ENCODE data around the gene FOXA3. TPM values are rescaled to one million over a fixed set of nuclear protein-coding genes. Genes with fewer than 3 reads are reported as not detected.

The FOXA3 gene
- total and polyA plus RNA-seq, 2 donors (not counting 3 experiments of a cell fraction or from before 2014, with no cell fraction given): 0.06 TPM; not detected in 1

DNA sequence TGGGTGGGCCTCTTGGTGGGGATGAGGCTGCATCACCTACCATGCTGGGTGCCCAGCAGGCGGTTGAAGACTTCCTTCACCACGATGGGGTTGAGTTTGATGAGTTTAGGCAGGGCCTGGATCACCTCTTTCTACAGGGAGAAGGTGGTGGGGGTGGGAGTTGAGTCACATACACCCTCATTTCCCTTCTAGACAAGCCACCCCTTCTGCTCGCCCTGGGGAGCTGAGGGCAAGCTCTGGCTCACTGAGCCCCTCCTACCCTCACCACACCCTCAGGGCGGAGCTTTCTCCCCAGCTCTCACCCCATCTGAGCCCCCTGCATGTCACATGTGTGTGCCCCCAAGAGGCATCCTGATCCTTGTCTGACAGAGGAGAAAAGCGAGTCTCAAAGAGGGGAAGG, 41.4 kb upstream of the FOXA3 start:
- Histone ChIP-seq H3K4me3 (replicated peaks in 1 of 3; ENCODE audit: insufficient read depth in 1 of 3, low read depth in 1 of 3, low read length in 3 of 3) (no peak overlapping the region), H3K4me1 (ENCODE audit: control insufficient read depth, extremely low read depth, insufficient read depth, low read length) (peaks cover 11% of the 10 kb centered on the region), H3K9ac (replicated peaks; ENCODE audit: extremely low read depth, insufficient read depth, low read length) (no peak overlapping the region), H3K9me1 (replicated peaks; ENCODE audit: control insufficient read depth, extremely low read depth, insufficient read depth, low read length) (no peaks in the 10 kb centered on the region), H2AFZ (ENCODE audit: low read depth, low read length) (no peak overlapping the region), H3K4me2 (ENCODE audit: insufficient read depth, low read length) (no peak overlapping the region), H4K20me1 (replicated peaks; ENCODE audit: control insufficient read depth, extremely low read depth, insufficient read depth, low read length) (no peaks in the 10 kb centered on the region), H3K27ac (ENCODE audit: insufficient read depth, low read depth, low read length) (no peak overlapping the region), H3K9me3 (replicated peaks; ENCODE audit: control insufficient read depth, insufficient read depth, low read length) (no peaks in the 10 kb centered on the region), H3K36me3 (ENCODE audit: control insufficient read depth in 2 of 2, extremely low read depth in 1 of 2, insufficient read depth in 2 of 2, low read length in 2 of 2) (peaks cover 9 to 44% of the 10 kb centered on the region in 2 experiments), H3K27me3 (ENCODE audit: control insufficient read depth in 2 of 2, insufficient read depth in 2 of 2, low read length in 2 of 2) (no peaks in the 10 kb centered on the region), H3K79me2 (ENCODE audit: control insufficient read depth, insufficient read depth, low read length) (no peaks in the 10 kb centered on the region)
- ChIA-PET CTCF (interaction anchor here (1.1 kb wide), 1 partner anchor 24 kb away, joined by 3 read pairs; no protein-coding TSS in a partner anchor), POLR2A (interaction anchor here (0.6 kb wide), 1 partner anchor 52 kb away, joined by 3 read pairs; no protein-coding TSS in a partner anchor)
- dilution Hi-C loops (cut with MboI; ENCODE audit: extremely low pct_ligation_motif_present, low sequenced_read_pairs) (no loop called here), intact Hi-C loops (cut with micrococcal nuclease) (no loop called here)
- BruUV-seq (replicated peaks): no TSS peak
- DNase-seq (ENCODE audit: low read depth, low spot score) (no peak), FAIRE-seq (no peak)
- TF ChIP-seq MAX (IDR thresholded peaks at IDR 0.05; ENCODE audit: insufficient read depth, insufficient read length) (no peak), MYC (IDR thresholded peaks at IDR 0.05; ENCODE audit: low read depth, low read length) (no peak), GATA2 (IDR thresholded peaks at IDR 0.05; ENCODE audit: insufficient read depth, insufficient read length, low read depth, low read length) (no peak), EZH2 (IDR thresholded peaks at IDR 0.05; ENCODE audit: borderline replicate concordance, low read depth, low read length, severe bottlenecking) (no peak), POLR2A (IDR thresholded peaks at IDR 0.05; ENCODE audit: low read depth, low read length) (no peak), CTCF (IDR thresholded peaks at IDR 0.05; ENCODE audit: extremely low read depth in 1 of 2, insufficient read depth in 1 of 2, low read depth in 1 of 2, low read length in 2 of 2) (no peak), FOS (IDR thresholded peaks at IDR 0.05; ENCODE audit: borderline replicate concordance, insufficient read depth, low read length) (no peak), JUN (IDR thresholded peaks at IDR 0.05; ENCODE audit: borderline replicate concordance, insufficient read depth, insufficient read length, low read depth) (no peak), POLR2AphosphoS5 (IDR thresholded peaks at IDR 0.05; ENCODE audit: insufficient read depth, low read depth, low read length) (no peak)
